ENCODE results near the gene REV1.
"Not testable (repeated sequence)": the region's sequence is repeated elsewhere in the genome, so short reads cannot be mapped to it uniquely, and the experiment has no call there.

Gene REV1

GRCh38 chr2:99368854-99369253 lies 121.0 kb downstream of the REV1 start:
- in situ Hi-C loops (cut with MboI; ENCODE audit: low sequenced_read_pairs) = not testable (repeated sequence)

GRCh38 chr2:99365661-99366060 lies 124.2 kb downstream of the REV1 start:
- in situ Hi-C loops (cut with MboI; ENCODE audit: low sequenced_read_pairs) = no loop called here

GRCh38 chr2:99356853-99357252 lies 133.0 kb downstream of the REV1 start:
- in situ Hi-C loops (cut with MboI; ENCODE audit: low sequenced_read_pairs) = no loop called here

DNA sequence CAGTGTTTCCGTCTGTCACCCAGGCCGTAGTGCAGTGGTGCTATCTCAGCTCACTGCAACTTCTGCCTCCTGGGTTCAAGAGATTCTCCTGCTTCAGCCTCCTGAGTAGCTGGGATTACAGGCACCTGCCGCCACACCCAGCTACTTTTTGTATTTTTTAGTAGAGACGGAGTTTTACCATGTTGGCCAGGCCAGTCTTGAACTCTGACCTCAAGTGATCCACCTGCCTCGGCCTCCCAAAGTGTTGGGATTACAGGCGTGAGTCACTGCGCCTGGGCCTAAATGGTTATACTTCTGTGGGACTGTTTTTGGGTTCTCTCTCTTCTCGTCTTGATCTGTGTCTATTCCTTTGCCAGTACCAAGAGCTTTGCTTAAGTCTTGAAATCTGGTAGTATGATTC lies 135.0 kb downstream of the REV1 start:
- in situ Hi-C loops (cut with MboI; ENCODE audit: low sequenced_read_pairs) = not testable (repeated sequence)

DNA sequence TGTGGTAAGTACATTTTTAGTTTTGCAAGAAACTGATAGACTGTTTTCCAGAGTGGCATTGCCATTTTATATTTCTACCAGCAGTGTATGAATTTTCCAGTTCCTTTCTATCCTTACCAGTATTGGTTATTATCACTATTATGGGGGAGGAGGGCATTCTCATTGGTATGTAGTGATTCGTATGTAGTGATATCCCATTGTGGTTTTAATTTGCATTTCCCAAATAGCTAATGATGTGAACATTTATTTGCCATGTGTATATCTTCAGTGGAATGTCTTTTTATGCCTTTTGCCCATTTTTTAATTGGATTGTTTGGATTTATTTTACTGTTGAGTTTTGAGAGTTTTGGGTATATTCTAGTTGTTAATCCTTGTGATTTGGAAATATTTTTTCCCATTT lies 135.7 kb downstream of the REV1 start:
- in situ Hi-C loops (cut with MboI; ENCODE audit: low sequenced_read_pairs) = no loop called here
